ENCODE measurements around the gene VSIG1.

Gene VSIG1

GRCh38 chrX:108123591-108124366 lies 78.9 kb downstream of the VSIG1 start:
- DNase-seq (ENCODE audit: low read depth) = no peak
- TF ChIP-seq CTCF (conservative IDR thresholded peaks at IDR 0.05; ENCODE audit: control insufficient read depth, insufficient read depth, low read depth, low read length) = no peak
- no peak overlapping the region for H3K4me3 ChIP-seq (ENCODE audit: control insufficient read depth, low read depth, low read length)

GRCh38 chrX:108126661-108127060 lies 81.8 kb downstream of the VSIG1 start:
- no peak for DNase-seq (ENCODE audit: low read depth)
- TF ChIP-seq CTCF (conservative IDR thresholded peaks at IDR 0.05; ENCODE audit: control insufficient read depth, insufficient read depth, low read depth, low read length) = no peak
- H3K4me3 ChIP-seq (ENCODE audit: control insufficient read depth, low read depth, low read length) = no peak overlapping the region

GRCh38 chrX:108127152-108127551 lies 82.3 kb downstream of the VSIG1 start:
- no peak for TF ChIP-seq CTCF (conservative IDR thresholded peaks at IDR 0.05; ENCODE audit: control insufficient read depth, insufficient read depth, low read depth, low read length)
- no peak overlapping the region for H3K4me3 ChIP-seq (ENCODE audit: control insufficient read depth, low read depth, low read length)
- DNase-seq (ENCODE audit: low read depth) = no peak
